HCT116 (cell line): Measurements from ENCODE around the gene LMAN1L. TPM values are rescaled to one million over a fixed set of nuclear protein-coding genes. Genes with fewer than 3 reads are reported as not detected.

ENCODE experiments used
- ATAC-seq: fragments of 200-7000 bp; cut with Tn5 transposase; 2 replicates; pipeline ENCODE4 v1.9.1; 2020; ENCODE audit warnings: mild to moderate bottlenecking, moderate library complexity
- BruUV-seq: library from RNA; stranded (reverse); fragments of 400-500 nt; replicated peaks from 2 replicates; lab custom pipeline; 2021; lab: Mats Ljungman, UMichigan
- CTCF ChIA-PET: fragments of 300-600 bp; sonication (Branson Sonifier 250); formaldehyde crosslinking; loops from one replicate; lab custom pipeline; 2021; ENCODE audit warnings: antibody characterized with exemption; lab: Charles Lee
- POLR2A ChIA-PET: fragments of 300-600, 350-600 bp; sonication (Branson Sonifier 250); formaldehyde crosslinking; loops from one replicate; lab custom pipeline; 2021; ENCODE audit warnings: antibody characterized with exemption; lab: Charles Lee
- RAD21 ChIA-PET, 2 experiments: fragments of 300-600 bp; sonication (Branson Sonifier 250); formaldehyde crosslinking; loops; one replicate each; lab custom pipeline; 2023; ENCODE audit warnings: low total read pairs in 2 of 2; ENCODE audit not compliant: uncharacterized antibody in 2 of 2, unreplicated experiment in 2 of 2, low non-redundant PET in 1 of 2; lab: Charles Lee
- DNase-seq: peaks from one replicate; pipeline ENCODE4 v3.0.0-alpha.2; 2010; ENCODE audit warnings: low read depth, low spot score
- H2AFZ ChIP-seq: fragments of 200-600 bp; shearing (Covaris generic), sonication (generic); 2 replicates; pipeline ENCODE4 v1.6.1; 2017; ENCODE audit warnings: low read depth, mixed run types, mixed read lengths, antibody characterized with exemption, low read length; ENCODE audit not compliant: poor library complexity, severe bottlenecking
- H3K27ac ChIP-seq: 2 replicates; pipeline ENCODE4 v1.5.1; 2012; ENCODE audit warnings: low read depth, low read length
- H3K27me3 ChIP-seq: fragments of 200-600 bp; sonication (generic); 2 replicates; pipeline ENCODE4 v1.6.1; 2016; ENCODE audit warnings: mixed run types, low read length, mixed read lengths; ENCODE audit not compliant: insufficient read depth
- H3K36me3 ChIP-seq, 2 experiments: fragments of 200-500 bp in 1 of 2; fragments of 200-600 bp in 1 of 2; sonication (Bioruptor generic) in 1 of 2; sonication (generic) in 1 of 2; 2 replicates each; pipeline versions ENCODE4 v1.5.1 to v1.6.1; 2014 to 2016; ENCODE audit warnings: low read length in 2 of 2, inconsistent platforms in 1 of 2, mixed read lengths in 1 of 2, mixed run types in 1 of 2; ENCODE audit not compliant: insufficient read depth in 2 of 2, control insufficient read depth in 1 of 2
- H3K4me1 ChIP-seq, 2 experiments: fragments of 200-600 bp in 1 of 2; sonication (generic) in 1 of 2; 2 replicates each; pipeline versions ENCODE4 v1.5.1 to v1.6.1; 2012 to 2017; ENCODE audit warnings: low read length in 2 of 2, inconsistent platforms in 1 of 2, mild to moderate bottlenecking in 1 of 2, mixed read lengths in 1 of 2, mixed run types in 1 of 2, moderate library complexity in 1 of 2; ENCODE audit not compliant: insufficient read depth in 2 of 2, control insufficient read depth in 1 of 2
- H3K4me2 ChIP-seq: fragments of 200-600 bp; sonication (generic); 2 replicates; pipeline ENCODE4 v1.6.1; 2017; ENCODE audit warnings: mixed run types, low read length, mixed read lengths
- H3K4me3 ChIP-seq, 2 experiments: fragments of 200-600 bp in 1 of 2; sonication (generic) in 1 of 2; replicated peaks in 1 of 2; 2 replicates each; pipeline ENCODE4 v1.5.1; 2011 to 2016; ENCODE audit warnings: low read length in 2 of 2, control low read depth in 1 of 2, low read depth in 1 of 2, mild to moderate bottlenecking in 1 of 2, mixed read lengths in 1 of 2, mixed run types in 1 of 2
- H3K79me2 ChIP-seq: fragments of 200-600 bp; sonication (generic); 2 replicates; pipeline ENCODE4 v1.6.1; 2017; ENCODE audit warnings: mild to moderate bottlenecking, mixed run types, low read length, moderate library complexity, mixed read lengths; ENCODE audit not compliant: insufficient read depth
- H3K9ac ChIP-seq: fragments of 200-600 bp; sonication (generic); 2 replicates; pipeline ENCODE4 v1.6.1; 2016; ENCODE audit warnings: low read length, mixed read lengths
- H3K9me2 ChIP-seq: fragments of 200-600 bp; sonication (generic), shearing (Covaris generic); 2 replicates; pipeline ENCODE4 v1.6.1; 2017; ENCODE audit warnings: mixed run types, mild to moderate bottlenecking, moderate library complexity; ENCODE audit not compliant: insufficient read depth
- H3K9me3 ChIP-seq, 2 experiments: fragments of 200-500 bp in 1 of 2; fragments of 200-600 bp in 1 of 2; sonication (Bioruptor generic) in 1 of 2; sonication (generic) in 1 of 2; 2 replicates each; pipeline ENCODE4 v1.6.1; 2014 to 2017; ENCODE audit warnings: low read length in 2 of 2, mixed read lengths in 2 of 2, inconsistent platforms in 1 of 2, low read depth in 1 of 2, mild to moderate bottlenecking in 1 of 2, mixed run types in 1 of 2, moderate library complexity in 1 of 2; ENCODE audit not compliant: control insufficient read depth in 1 of 2, insufficient read depth in 1 of 2
- H4K20me1 ChIP-seq: fragments of 200-600 bp; sonication (generic), shearing (Covaris generic); 2 replicates; pipeline ENCODE4 v1.6.1; 2017; ENCODE audit warnings: mixed run types, mild to moderate bottlenecking, moderate library complexity; ENCODE audit not compliant: insufficient read depth
- CBX3 ChIP-seq: IDR thresholded peaks from 2 replicates; pipeline ENCODE4 v1.6.1; 2012; ENCODE audit warnings: low read depth
- CEBPB ChIP-seq: IDR thresholded peaks from 2 replicates; pipeline ENCODE4 v1.6.1; 2012; ENCODE audit warnings: low read depth
- ELF1 ChIP-seq: IDR thresholded peaks from 2 replicates; pipeline ENCODE4 v1.6.1; 2012; ENCODE audit warnings: low read depth, borderline replicate concordance
- JUND ChIP-seq: IDR thresholded peaks from 2 replicates; pipeline ENCODE4 v1.6.1; 2012
- POLR2A ChIP-seq: IDR thresholded peaks from 2 replicates; pipeline ENCODE4 v1.7.0; 2011; ENCODE audit warnings: borderline replicate concordance; ENCODE audit not compliant: insufficient read depth, insufficient read length; ENCODE audit errors: extremely low read depth
- POLR2AphosphoS5 ChIP-seq: IDR thresholded peaks from 2 replicates; pipeline ENCODE4 v1.6.1; 2011; ENCODE audit warnings: mild to moderate bottlenecking, low read depth, low read length, moderate library complexity
- RAD21 ChIP-seq: IDR thresholded peaks from 2 replicates; pipeline ENCODE4 v1.6.1; 2012; ENCODE audit warnings: low read depth, mild to moderate bottlenecking
- SP1 ChIP-seq: IDR thresholded peaks from 2 replicates; pipeline ENCODE4 v1.6.1; 2012; ENCODE audit warnings: low read depth
- SRF ChIP-seq: IDR thresholded peaks from 2 replicates; pipeline ENCODE4 v1.6.1; 2012; ENCODE audit warnings: low read depth
- YY1 ChIP-seq: IDR thresholded peaks from 2 replicates; pipeline ENCODE4 v1.6.1; 2011; ENCODE audit warnings: low read length, low read depth, moderate library complexity, mild to moderate bottlenecking; ENCODE audit not compliant: insufficient replicate concordance; ENCODE audit errors: extremely low read depth
- ZFX ChIP-seq: fragments of 450-650 bp; IDR thresholded peaks from 2 replicates; pipeline ENCODE4 v1.6.1; 2017
- intact Hi-C: fragments of 100-400 bp; cut with micrococcal nuclease; formaldehyde crosslinking; loops from 2 replicates; pipeline ENCODE4 v1.10.0; 2022
- total RNA-seq: library from RNA; stranded (reverse); gene quantifications from one replicate; pipeline ENCODE4 v1.2.1, GENCODE V29; 2021; ENCODE audit not compliant: unreplicated experiment
- TF ChIP-seq, protein P1 (sequence below): IDR thresholded peaks from 2 replicates; pipeline ENCODE4 v1.6.1; 2011; ENCODE audit warnings: mild to moderate bottlenecking, low read length, moderate library complexity; ENCODE audit not compliant: insufficient replicate concordance; ENCODE audit errors: extremely low read depth
- TF ChIP-seq, protein P2 (sequence below): IDR thresholded peaks from 2 replicates; pipeline ENCODE4 v1.6.1; 2012
- TF ChIP-seq, protein P3 (sequence below), 3 experiments: fragments of 200-600 bp in 1 of 3; sonication (generic) in 1 of 3; IDR thresholded peaks in 2 of 3; conservative IDR thresholded peaks in 1 of 3; 2 replicates each; pipeline ENCODE4 v1.5.1; 2012 to 2017; ENCODE audit warnings: low read depth in 2 of 3, low read length in 2 of 3, antibody characterized with exemption in 1 of 3, borderline replicate concordance in 1 of 3, control low read depth in 1 of 3, mild to moderate bottlenecking in 1 of 3, mixed read lengths in 1 of 3, mixed run types in 1 of 3, moderate library complexity in 1 of 3; ENCODE audit not compliant: insufficient read depth in 1 of 3
- TF ChIP-seq, protein P4 (sequence below): IDR thresholded peaks from 2 replicates; pipeline ENCODE4 v1.6.1; 2012; ENCODE audit warnings: low read depth

LMAN1L gene
- total RNA-seq, 1 experiment from 2014 or later = 0.17 TPM

DNA sequence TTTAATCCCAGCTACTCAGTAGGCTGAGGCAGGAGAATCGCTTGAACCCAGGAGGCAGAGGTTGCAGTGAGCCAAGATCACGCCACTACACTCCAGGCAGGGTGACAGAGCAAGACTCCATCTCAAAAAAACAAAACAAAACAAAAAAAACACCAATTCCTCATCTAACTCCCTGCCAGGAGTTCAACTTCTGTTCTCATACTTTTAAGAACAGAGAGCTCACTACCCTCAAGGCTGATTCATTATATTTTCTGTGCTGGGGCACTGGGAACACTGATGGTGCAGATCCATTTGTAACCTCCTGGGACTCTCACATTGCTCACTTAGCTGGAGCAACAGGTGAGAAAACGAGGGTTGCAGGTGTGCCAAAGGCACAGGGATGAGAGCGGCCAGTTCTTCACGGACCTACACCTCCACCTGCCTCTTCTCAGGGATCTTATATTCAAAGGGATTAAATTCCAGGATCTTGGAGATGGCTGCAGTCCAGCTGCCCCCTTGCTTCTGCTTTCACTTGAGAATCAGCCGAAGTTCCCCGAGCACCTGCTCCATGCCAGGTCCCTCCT lies 43.1 kb upstream of the LMAN1L start (continued):
- no peak for TF ChIP-seq ELF1
- TF ChIP-seq ZFX = no peak
- TF ChIP-seq CEBPB = no peak
- TF ChIP-seq SP1 = no peak
- no peak for TF ChIP-seq POLR2A
- no peak for TF ChIP-seq POLR2AphosphoS5
- TF ChIP-seq RAD21 = no peak
- TF ChIP-seq, protein P1, sequence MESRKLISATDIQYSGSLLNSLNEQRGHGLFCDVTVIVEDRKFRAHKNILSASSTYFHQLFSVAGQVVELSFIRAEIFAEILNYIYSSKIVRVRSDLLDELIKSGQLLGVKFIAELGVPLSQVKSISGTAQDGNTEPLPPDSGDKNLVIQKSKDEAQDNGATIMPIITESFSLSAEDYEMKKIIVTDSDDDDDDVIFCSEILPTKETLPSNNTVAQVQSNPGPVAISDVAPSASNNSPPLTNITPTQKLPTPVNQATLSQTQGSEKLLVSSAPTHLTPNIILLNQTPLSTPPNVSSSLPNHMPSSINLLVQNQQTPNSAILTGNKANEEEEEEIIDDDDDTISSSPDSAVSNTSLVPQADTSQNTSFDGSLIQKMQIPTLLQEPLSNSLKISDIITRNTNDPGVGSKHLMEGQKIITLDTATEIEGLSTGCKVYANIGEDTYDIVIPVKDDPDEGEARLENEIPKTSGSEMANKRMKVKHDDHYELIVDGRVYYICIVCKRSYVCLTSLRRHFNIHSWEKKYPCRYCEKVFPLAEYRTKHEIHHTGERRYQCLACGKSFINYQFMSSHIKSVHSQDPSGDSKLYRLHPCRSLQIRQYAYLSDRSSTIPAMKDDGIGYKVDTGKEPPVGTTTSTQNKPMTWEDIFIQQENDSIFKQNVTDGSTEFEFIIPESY = no peak
- TF ChIP-seq, protein P2, sequence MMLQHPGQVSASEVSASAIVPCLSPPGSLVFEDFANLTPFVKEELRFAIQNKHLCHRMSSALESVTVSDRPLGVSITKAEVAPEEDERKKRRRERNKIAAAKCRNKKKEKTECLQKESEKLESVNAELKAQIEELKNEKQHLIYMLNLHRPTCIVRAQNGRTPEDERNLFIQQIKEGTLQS = no peak
- TF ChIP-seq YY1 = no peak
- TF ChIP-seq SRF = no peak

DNA sequence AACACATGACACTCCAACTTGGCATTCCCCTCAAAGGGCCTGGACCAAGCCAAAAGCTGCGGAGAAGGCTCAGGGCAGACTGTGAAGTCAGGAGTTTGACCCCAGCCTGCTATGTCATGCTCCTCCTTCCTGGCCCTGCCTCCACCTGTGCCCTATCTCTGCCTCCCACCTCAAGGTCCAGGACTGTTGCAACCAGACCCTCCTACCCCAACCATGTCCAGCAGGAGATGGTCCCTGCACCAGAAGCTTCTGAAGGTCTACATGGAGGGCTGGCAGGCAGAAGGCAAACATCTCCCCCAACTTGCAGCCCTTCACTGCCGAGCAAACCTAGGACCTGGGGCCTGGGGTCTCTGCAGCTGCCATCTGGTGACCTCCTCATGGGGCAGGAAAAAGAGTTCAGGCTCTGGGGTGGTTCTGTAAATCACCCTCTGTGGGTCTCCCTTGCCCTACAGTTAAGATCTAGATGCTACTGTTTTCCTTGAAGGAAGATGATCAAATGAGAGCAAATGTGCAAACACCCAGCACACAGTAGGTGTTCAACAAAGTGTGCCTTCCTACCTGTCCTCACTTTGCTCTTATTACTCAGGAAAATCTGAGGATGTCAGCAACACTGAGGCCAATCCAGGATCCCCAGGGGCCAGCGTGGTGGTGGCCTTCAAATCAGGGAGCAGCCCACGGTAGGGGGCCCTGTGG lies 42.3 kb upstream of the LMAN1L start:
- no TSS peak for BruUV-seq
- no peaks in the 10 kb centered on the region for H3K9me2 ChIP-seq
- no peak for DNase-seq
- peak overlapping the region; percentile 47 for H3K4me2 ChIP-seq
- no peak overlapping the region for H3K9ac ChIP-seq
- H4K20me1 ChIP-seq = no peaks in the 10 kb centered on the region
- no peaks in the 10 kb centered on the region for H3K9me3 ChIP-seq
- TF ChIP-seq, protein P3, sequence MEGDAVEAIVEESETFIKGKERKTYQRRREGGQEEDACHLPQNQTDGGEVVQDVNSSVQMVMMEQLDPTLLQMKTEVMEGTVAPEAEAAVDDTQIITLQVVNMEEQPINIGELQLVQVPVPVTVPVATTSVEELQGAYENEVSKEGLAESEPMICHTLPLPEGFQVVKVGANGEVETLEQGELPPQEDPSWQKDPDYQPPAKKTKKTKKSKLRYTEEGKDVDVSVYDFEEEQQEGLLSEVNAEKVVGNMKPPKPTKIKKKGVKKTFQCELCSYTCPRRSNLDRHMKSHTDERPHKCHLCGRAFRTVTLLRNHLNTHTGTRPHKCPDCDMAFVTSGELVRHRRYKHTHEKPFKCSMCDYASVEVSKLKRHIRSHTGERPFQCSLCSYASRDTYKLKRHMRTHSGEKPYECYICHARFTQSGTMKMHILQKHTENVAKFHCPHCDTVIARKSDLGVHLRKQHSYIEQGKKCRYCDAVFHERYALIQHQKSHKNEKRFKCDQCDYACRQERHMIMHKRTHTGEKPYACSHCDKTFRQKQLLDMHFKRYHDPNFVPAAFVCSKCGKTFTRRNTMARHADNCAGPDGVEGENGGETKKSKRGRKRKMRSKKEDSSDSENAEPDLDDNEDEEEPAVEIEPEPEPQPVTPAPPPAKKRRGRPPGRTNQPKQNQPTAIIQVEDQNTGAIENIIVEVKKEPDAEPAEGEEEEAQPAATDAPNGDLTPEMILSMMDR (IDR thresholded peaks at IDR 0.05 in 2 of 3, conservative IDR thresholded peaks at IDR 0.05 in 1 of 3; ENCODE audit: borderline replicate concordance in 1 of 3, insufficient read depth in 1 of 3, low read depth in 2 of 3, low read length in 2 of 3) = no peak
- TF ChIP-seq JUND (no peak), CBX3 (no peak), CEBPB (no peak), POLR2AphosphoS5 (no peak)
- TF ChIP-seq, protein P4, sequence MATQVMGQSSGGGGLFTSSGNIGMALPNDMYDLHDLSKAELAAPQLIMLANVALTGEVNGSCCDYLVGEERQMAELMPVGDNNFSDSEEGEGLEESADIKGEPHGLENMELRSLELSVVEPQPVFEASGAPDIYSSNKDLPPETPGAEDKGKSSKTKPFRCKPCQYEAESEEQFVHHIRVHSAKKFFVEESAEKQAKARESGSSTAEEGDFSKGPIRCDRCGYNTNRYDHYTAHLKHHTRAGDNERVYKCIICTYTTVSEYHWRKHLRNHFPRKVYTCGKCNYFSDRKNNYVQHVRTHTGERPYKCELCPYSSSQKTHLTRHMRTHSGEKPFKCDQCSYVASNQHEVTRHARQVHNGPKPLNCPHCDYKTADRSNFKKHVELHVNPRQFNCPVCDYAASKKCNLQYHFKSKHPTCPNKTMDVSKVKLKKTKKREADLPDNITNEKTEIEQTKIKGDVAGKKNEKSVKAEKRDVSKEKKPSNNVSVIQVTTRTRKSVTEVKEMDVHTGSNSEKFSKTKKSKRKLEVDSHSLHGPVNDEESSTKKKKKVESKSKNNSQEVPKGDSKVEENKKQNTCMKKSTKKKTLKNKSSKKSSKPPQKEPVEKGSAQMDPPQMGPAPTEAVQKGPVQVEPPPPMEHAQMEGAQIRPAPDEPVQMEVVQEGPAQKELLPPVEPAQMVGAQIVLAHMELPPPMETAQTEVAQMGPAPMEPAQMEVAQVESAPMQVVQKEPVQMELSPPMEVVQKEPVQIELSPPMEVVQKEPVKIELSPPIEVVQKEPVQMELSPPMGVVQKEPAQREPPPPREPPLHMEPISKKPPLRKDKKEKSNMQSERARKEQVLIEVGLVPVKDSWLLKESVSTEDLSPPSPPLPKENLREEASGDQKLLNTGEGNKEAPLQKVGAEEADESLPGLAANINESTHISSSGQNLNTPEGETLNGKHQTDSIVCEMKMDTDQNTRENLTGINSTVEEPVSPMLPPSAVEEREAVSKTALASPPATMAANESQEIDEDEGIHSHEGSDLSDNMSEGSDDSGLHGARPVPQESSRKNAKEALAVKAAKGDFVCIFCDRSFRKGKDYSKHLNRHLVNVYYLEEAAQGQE = no peak
- TF ChIP-seq, protein P2 = no peak
- POLR2A ChIA-PET = interaction anchor here (1.4 to 2.5 kb wide), 2 partner anchors 10 to 136 kb away, joined by 6 to 14 read pairs; no protein-coding TSS in a partner anchor
- no peaks in the 10 kb centered on the region for H3K36me3 ChIP-seq
- intact Hi-C loops = loop anchor here (2.0 kb wide), 1 partner anchor 30 kb away; no protein-coding TSS in a partner anchor
- H3K27me3 ChIP-seq = no peaks in the 10 kb centered on the region
- H3K4me3 ChIP-seq = no peak overlapping the region
- H2AFZ ChIP-seq = no peak overlapping the region
- no peak overlapping the region; the same call in 1 of the 2 replicates for H3K27ac ChIP-seq
- CTCF ChIA-PET = interaction anchor here (0.7 to 6.1 kb wide), 32 partner anchors 9 to 397 kb away, joined by 3 to 258 read pairs (median 5); partner anchors contain the start of genes COX5A, CPLX3, CSK and RPP25
- no peaks in the 10 kb centered on the region for H3K79me2 ChIP-seq
- H3K4me1 ChIP-seq = peaks cover 2 to 16% of the 10 kb centered on the region in 2 experiments; a peak in 3 of 4 replicates
- RAD21 ChIA-PET = interaction anchor here (0.6 to 2.0 kb wide), 11 partner anchors 86 to 218 kb away, joined by 3 to 14 read pairs (median 4); no protein-coding TSS in a partner anchor
- no peak for ATAC-seq
